NT2/D1 (cell line): ENCODE data around the gene CDHR3.

Experiments used
- YY1 ChIP-seq: IDR thresholded peaks from 2 replicates; pipeline ENCODE4 v1.6.1; 2011; ENCODE audit not compliant: insufficient read length, insufficient read depth
- ZNF274 ChIP-seq: IDR thresholded peaks from 2 replicates; pipeline ENCODE4 v1.6.1; 2011; ENCODE audit warnings: mild to moderate bottlenecking, low read depth, low read length

DNA sequence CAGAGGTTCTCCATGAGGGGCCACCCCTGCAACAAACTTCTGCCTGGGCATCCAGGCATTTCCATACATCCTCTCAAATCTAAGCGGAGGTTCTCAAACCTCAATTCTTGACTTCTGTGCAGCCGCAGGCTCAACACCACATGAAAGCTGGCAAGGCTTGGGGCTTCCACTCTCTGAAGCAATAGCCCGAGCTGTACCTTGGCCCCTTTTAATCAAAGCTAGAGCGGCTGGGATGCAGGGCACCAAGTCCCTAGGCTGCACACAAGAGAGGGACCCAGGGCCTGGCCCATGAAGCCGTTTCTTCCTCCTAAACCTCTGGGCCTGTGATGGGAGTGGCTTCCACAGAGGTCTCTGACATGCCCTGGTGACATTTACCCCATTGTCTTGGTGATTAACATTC, 43.8 kb downstream of the CDHR3 start:
- TF ChIP-seq ZNF274 = no peak
- no peak for TF ChIP-seq YY1
